GM21528 (cell line): ENCODE results near the gene PEX14.

Source experiments
- ATAC-seq: cut with Tn5 transposase; IDR thresholded peaks from one replicate; pipeline ENCODE4 v1.9.1; 2021; ENCODE audit warnings: mild to moderate bottlenecking, moderate library complexity; ENCODE audit not compliant: unreplicated experiment, low FRiP score

PEX14 gene

GRCh38 chr1:10515301-10515975 lies 40.7 kb downstream of the PEX14 start:
- no peak for ATAC-seq

- ATAC-seq, result no peak
These were observed 41.4 kb downstream of the PEX14 start for GRCh38 chr1:10515976-10516750.

- ATAC-seq, result no peak
These were observed 42.4 kb downstream of the PEX14 start for GRCh38 chr1:10516925-10517676.

- ATAC-seq, result no peak
These were observed 42.9 kb downstream of the PEX14 start for GRCh38 chr1:10517677-10517982.

- no peak for ATAC-seq
These were observed 44.3 kb downstream of the PEX14 start for GRCh38 chr1:10519016-10519417.

- ATAC-seq, result no peak
These were observed 45.7 kb downstream of the PEX14 start for GRCh38 chr1:10520497-10520896.

GRCh38 chr1:10520952-10521351 lies 46.2 kb downstream of the PEX14 start:
- ATAC-seq, result no peak

GRCh38 chr1:10521537-10522157 lies 46.9 kb downstream of the PEX14 start:
- ATAC-seq, result no peak

GRCh38 chr1:10522322-10522860 lies 47.6 kb downstream of the PEX14 start:
- no peak for ATAC-seq

GRCh38 chr1:10525208-10525607 lies 50.5 kb downstream of the PEX14 start:
- no peak for ATAC-seq

- no peak for ATAC-seq
These were observed 53.6 kb downstream of the PEX14 start for GRCh38 chr1:10528066-10529014.

- ATAC-seq, result no peak
These were observed 54.3 kb downstream of the PEX14 start for GRCh38 chr1:10529091-10529490.

- ATAC-seq, result no peak
These were observed 55.0 kb downstream of the PEX14 start for GRCh38 chr1:10529765-10530164.

- ATAC-seq, result no peak
These were observed 55.6 kb downstream of the PEX14 start for GRCh38 chr1:10530281-10530740.

- no peak for ATAC-seq
These were observed 56.2 kb downstream of the PEX14 start for GRCh38 chr1:10530756-10531495.

GRCh38 chr1:10532362-10532761 lies 57.6 kb downstream of the PEX14 start:
- ATAC-seq, result no peak

GRCh38 chr1:10534519-10534918 lies 59.8 kb downstream of the PEX14 start:
- ATAC-seq, result no peak

- ATAC-seq, result no peak
These were observed 61.5 kb downstream of the PEX14 start for GRCh38 chr1:10536133-10536770.
